HEK293 (cell line): ENCODE results near the gene HDGF.

Experiments
- EGR2 ChIP-seq: fragments of 450-650 bp; formaldehyde crosslinking; IDR thresholded peaks from 2 replicates; pipeline ENCODE4 v1.5.1; 2016; ENCODE audit warnings: low read depth, missing biosample characterization, missing genetic modification characterization
- GLIS1 ChIP-seq: fragments of 450-650 bp; formaldehyde crosslinking; IDR thresholded peaks from 2 replicates; pipeline ENCODE4 v1.5.1; 2016; ENCODE audit warnings: missing biosample characterization, missing genetic modification characterization
- KLF1 ChIP-seq: fragments of 450-650 bp; formaldehyde crosslinking; IDR thresholded peaks from 2 replicates; pipeline ENCODE4 v1.5.1; 2016; ENCODE audit warnings: missing biosample characterization, missing genetic modification characterization
- KLF10 ChIP-seq: fragments of 450-650 bp; IDR thresholded peaks from 2 replicates; pipeline ENCODE4 v1.5.1; 2018; ENCODE audit warnings: missing biosample characterization, mild to moderate bottlenecking, missing genetic modification characterization
- REPIN1 ChIP-seq: fragments of 450-650 bp; formaldehyde crosslinking; IDR thresholded peaks from 2 replicates; pipeline ENCODE4 v1.5.1; 2017; ENCODE audit warnings: missing biosample characterization, missing genetic modification characterization, low read depth
- ZBTB7A ChIP-seq: fragments of 450-650 bp; formaldehyde crosslinking; IDR thresholded peaks from 2 replicates; pipeline ENCODE4 v1.5.1; 2016; ENCODE audit warnings: low read depth, missing biosample characterization, missing genetic modification characterization
- ZFHX2 ChIP-seq: fragments of 450-650 bp; formaldehyde crosslinking; conservative IDR thresholded peaks from 2 replicates; pipeline ENCODE4 v1.5.1; 2016; ENCODE audit warnings: missing biosample characterization, missing genetic modification characterization
- ZNF24 ChIP-seq: fragments of 450-650 bp; formaldehyde crosslinking; IDR thresholded peaks from 2 replicates; pipeline ENCODE4 v1.5.1; 2016; ENCODE audit warnings: missing biosample characterization, missing genetic modification characterization
- ZNF394 ChIP-seq: fragments of 450-650 bp; formaldehyde crosslinking; IDR thresholded peaks from 2 replicates; pipeline ENCODE4 v1.5.1; 2016; ENCODE audit warnings: missing biosample characterization, missing genetic modification characterization, mild to moderate bottlenecking, moderate library complexity, borderline replicate concordance
- ZNF398 ChIP-seq: fragments of 450-650 bp; formaldehyde crosslinking; IDR thresholded peaks from 2 replicates; pipeline ENCODE4 v1.5.1; 2017; ENCODE audit warnings: missing biosample characterization, missing genetic modification characterization
- ZNF544 ChIP-seq: fragments of 450-650 bp; formaldehyde crosslinking; IDR thresholded peaks from 2 replicates; pipeline ENCODE4 v1.5.0; 2017; ENCODE audit warnings: missing biosample characterization, missing genetic modification characterization
- ZNF610 ChIP-seq: fragments of 450-650 bp; formaldehyde crosslinking; IDR thresholded peaks from 2 replicates; pipeline ENCODE4 v1.5.1; 2016; ENCODE audit warnings: missing biosample characterization, missing genetic modification characterization, borderline replicate concordance
- ZNF624 ChIP-seq: fragments of 450-650 bp; formaldehyde crosslinking; IDR thresholded peaks from 2 replicates; pipeline ENCODE4 v1.5.1; 2017; ENCODE audit warnings: missing biosample characterization, missing genetic modification characterization
- ZNF660 ChIP-seq: fragments of 450-650 bp; IDR thresholded peaks from 2 replicates; pipeline ENCODE4 v1.5.1; 2018; ENCODE audit warnings: missing biosample characterization, mild to moderate bottlenecking, missing genetic modification characterization
- ZNF677 ChIP-seq: fragments of 450-650 bp; IDR thresholded peaks from 2 replicates; pipeline ENCODE4 v1.5.0; 2018; ENCODE audit warnings: missing biosample characterization, mild to moderate bottlenecking, missing genetic modification characterization, moderate library complexity
- ZNF843 ChIP-seq: fragments of 450-650 bp; formaldehyde crosslinking; IDR thresholded peaks from 2 replicates; pipeline ENCODE4 v1.5.1; 2016; ENCODE audit warnings: missing biosample characterization, missing genetic modification characterization
- ZSCAN23 ChIP-seq: fragments of 450-650 bp; formaldehyde crosslinking; IDR thresholded peaks from 2 replicates; pipeline ENCODE4 v1.5.1; 2016; ENCODE audit warnings: missing biosample characterization, missing genetic modification characterization
- TF ChIP-seq, protein P1 (sequence below): fragments of 450-650 bp; formaldehyde crosslinking; IDR thresholded peaks from 2 replicates; pipeline ENCODE4 v1.5.1; 2016; ENCODE audit warnings: missing biosample characterization, missing genetic modification characterization
- TF ChIP-seq, protein P2 (sequence below): fragments of 450-650 bp; formaldehyde crosslinking; conservative IDR thresholded peaks from 2 replicates; pipeline ENCODE4 v1.5.1; 2016; ENCODE audit warnings: low read depth, missing biosample characterization, missing genetic modification characterization
- TF ChIP-seq, protein P3 (sequence below): fragments of 450-650 bp; formaldehyde crosslinking; optimal IDR thresholded peaks from 2 replicates; pipeline ENCODE3; 2016; ENCODE audit warnings: missing biosample characterization, mild to moderate bottlenecking, missing genetic modification characterization
- TF ChIP-seq, protein P4 (sequence below): fragments of 450-650 bp; formaldehyde crosslinking; IDR thresholded peaks from 2 replicates; pipeline ENCODE4 v1.5.1; 2016; ENCODE audit warnings: missing biosample characterization, missing genetic modification characterization
- TF ChIP-seq, protein P5 (sequence below): fragments of 450-650 bp; formaldehyde crosslinking; IDR thresholded peaks from 2 replicates; pipeline ENCODE4 v1.5.1; 2016; ENCODE audit warnings: missing biosample characterization, missing genetic modification characterization
- TF ChIP-seq, protein P6 (sequence below): fragments of 450-650 bp; formaldehyde crosslinking; IDR thresholded peaks from 2 replicates; pipeline ENCODE4 v1.5.1; 2016; ENCODE audit warnings: missing biosample characterization, missing genetic modification characterization

Gene HDGF

DNA sequence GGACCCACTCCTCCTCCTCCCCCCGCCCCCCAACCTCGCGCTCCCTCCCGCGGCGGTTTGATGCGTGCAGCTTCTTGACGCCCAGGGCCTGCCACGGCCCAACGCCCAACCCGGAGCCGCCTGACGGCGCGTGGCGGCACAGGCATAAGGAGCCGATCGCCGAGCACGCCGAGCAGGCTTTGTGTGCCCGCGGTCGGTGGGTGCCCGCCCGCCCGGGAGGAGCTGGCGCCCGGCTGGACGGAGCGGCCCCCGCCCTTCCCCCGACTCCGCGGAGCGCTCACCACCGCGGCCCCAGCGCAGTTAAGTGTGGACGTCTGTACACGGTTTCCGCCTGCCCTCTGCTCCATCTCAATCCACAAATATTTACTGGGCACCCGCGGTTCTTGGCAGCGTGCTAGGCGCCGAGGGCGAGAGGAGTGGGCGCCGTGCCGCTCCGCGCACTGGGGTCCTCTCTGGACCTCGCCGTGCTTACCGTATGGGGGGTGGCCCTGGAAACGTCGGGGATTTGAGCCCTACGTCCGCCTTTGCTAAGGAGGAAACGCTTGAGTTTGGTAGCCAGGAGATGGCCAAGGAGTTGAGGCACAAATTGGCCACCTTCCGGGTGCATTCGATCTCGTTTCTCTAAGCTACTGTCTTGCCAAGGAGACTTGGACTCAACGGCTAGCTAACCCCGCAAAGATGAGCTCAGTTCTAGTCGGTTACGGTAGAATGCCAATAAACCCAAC lies 444 bp upstream of the HDGF start (continued):
- TF ChIP-seq, protein P1, sequence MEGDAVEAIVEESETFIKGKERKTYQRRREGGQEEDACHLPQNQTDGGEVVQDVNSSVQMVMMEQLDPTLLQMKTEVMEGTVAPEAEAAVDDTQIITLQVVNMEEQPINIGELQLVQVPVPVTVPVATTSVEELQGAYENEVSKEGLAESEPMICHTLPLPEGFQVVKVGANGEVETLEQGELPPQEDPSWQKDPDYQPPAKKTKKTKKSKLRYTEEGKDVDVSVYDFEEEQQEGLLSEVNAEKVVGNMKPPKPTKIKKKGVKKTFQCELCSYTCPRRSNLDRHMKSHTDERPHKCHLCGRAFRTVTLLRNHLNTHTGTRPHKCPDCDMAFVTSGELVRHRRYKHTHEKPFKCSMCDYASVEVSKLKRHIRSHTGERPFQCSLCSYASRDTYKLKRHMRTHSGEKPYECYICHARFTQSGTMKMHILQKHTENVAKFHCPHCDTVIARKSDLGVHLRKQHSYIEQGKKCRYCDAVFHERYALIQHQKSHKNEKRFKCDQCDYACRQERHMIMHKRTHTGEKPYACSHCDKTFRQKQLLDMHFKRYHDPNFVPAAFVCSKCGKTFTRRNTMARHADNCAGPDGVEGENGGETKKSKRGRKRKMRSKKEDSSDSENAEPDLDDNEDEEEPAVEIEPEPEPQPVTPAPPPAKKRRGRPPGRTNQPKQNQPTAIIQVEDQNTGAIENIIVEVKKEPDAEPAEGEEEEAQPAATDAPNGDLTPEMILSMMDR (tag by site-specific recombination): peak; percentile 17; the same call in 1 of the 2 replicates
- TF ChIP-seq ZNF394 (tag by site-specific recombination) (peak; percentile 44; the same call in 1 of the 2 replicates), ZNF677 (tag by site-specific recombination) (no peak), ZSCAN23 (tag by site-specific recombination) (no peak), ZNF24 (tag by site-specific recombination) (0 out of 2 replicates have a peak, but pooled peaks have one; percentile 46), ZFHX2 (tag by site-specific recombination) (peak; percentile 79), ZNF398 (peak; percentile 90), ZNF624 (tag by site-specific recombination) (no peak), EGR2 (peak; percentile 81), ZBTB7A (peak; percentile 38; the same call in 1 of the 2 replicates), KLF1 (tag by site-specific recombination) (peak; percentile 83), ZNF843 (tag by site-specific recombination) (0 out of 2 replicates have a peak, but pooled peaks have one; percentile 21), ZNF610 (tag by site-specific recombination) (peak; percentile 78; the same call in 1 of the 2 replicates), GLIS1 (tag by site-specific recombination) (peak; percentile 88), REPIN1 (no peak), KLF10 (tag by site-specific recombination) (peak; percentile 63; the same call in 1 of the 2 replicates), ZNF660 (peak; percentile 89), ZNF544 (tag by site-specific recombination) (no peak)
- TF ChIP-seq, protein P2, sequence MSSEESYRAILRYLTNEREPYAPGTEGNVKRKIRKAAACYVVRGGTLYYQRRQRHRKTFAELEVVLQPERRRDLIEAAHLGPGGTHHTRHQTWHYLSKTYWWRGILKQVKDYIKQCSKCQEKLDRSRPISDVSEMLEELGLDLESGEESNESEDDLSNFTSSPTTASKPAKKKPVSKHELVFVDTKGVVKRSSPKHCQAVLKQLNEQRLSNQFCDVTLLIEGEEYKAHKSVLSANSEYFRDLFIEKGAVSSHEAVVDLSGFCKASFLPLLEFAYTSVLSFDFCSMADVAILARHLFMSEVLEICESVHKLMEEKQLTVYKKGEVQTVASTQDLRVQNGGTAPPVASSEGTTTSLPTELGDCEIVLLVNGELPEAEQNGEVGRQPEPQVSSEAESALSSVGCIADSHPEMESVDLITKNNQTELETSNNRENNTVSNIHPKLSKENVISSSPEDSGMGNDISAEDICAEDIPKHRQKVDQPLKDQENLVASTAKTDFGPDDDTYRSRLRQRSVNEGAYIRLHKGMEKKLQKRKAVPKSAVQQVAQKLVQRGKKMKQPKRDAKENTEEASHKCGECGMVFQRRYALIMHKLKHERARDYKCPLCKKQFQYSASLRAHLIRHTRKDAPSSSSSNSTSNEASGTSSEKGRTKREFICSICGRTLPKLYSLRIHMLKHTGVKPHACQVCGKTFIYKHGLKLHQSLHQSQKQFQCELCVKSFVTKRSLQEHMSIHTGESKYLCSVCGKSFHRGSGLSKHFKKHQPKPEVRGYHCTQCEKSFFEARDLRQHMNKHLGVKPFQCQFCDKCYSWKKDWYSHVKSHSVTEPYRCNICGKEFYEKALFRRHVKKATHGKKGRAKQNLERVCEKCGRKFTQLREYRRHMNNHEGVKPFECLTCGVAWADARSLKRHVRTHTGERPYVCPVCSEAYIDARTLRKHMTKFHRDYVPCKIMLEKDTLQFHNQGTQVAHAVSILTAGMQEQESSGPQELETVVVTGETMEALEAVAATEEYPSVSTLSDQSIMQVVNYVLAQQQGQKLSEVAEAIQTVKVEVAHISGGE (tag by site-specific recombination): peak; percentile 56; the same call in 1 of the 2 replicates
- TF ChIP-seq, protein P3, sequence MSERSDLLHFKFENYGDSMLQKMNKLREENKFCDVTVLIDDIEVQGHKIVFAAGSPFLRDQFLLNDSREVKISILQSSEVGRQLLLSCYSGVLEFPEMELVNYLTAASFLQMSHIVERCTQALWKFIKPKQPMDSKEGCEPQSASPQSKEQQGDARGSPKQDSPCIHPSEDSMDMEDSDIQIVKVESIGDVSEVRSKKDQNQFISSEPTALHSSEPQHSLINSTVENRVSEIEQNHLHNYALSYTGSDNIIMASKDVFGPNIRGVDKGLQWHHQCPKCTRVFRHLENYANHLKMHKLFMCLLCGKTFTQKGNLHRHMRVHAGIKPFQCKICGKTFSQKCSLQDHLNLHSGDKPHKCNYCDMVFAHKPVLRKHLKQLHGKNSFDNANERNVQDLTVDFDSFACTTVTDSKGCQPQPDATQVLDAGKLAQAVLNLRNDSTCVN (tag by site-specific recombination): peak; percentile 84
- TF ChIP-seq, protein P4, sequence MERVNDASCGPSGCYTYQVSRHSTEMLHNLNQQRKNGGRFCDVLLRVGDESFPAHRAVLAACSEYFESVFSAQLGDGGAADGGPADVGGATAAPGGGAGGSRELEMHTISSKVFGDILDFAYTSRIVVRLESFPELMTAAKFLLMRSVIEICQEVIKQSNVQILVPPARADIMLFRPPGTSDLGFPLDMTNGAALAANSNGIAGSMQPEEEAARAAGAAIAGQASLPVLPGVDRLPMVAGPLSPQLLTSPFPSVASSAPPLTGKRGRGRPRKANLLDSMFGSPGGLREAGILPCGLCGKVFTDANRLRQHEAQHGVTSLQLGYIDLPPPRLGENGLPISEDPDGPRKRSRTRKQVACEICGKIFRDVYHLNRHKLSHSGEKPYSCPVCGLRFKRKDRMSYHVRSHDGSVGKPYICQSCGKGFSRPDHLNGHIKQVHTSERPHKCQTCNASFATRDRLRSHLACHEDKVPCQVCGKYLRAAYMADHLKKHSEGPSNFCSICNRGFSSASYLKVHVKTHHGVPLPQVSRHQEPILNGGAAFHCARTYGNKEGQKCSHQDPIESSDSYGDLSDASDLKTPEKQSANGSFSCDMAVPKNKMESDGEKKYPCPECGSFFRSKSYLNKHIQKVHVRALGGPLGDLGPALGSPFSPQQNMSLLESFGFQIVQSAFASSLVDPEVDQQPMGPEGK (tag by site-specific recombination): peak; percentile 88
- TF ChIP-seq, protein P5, sequence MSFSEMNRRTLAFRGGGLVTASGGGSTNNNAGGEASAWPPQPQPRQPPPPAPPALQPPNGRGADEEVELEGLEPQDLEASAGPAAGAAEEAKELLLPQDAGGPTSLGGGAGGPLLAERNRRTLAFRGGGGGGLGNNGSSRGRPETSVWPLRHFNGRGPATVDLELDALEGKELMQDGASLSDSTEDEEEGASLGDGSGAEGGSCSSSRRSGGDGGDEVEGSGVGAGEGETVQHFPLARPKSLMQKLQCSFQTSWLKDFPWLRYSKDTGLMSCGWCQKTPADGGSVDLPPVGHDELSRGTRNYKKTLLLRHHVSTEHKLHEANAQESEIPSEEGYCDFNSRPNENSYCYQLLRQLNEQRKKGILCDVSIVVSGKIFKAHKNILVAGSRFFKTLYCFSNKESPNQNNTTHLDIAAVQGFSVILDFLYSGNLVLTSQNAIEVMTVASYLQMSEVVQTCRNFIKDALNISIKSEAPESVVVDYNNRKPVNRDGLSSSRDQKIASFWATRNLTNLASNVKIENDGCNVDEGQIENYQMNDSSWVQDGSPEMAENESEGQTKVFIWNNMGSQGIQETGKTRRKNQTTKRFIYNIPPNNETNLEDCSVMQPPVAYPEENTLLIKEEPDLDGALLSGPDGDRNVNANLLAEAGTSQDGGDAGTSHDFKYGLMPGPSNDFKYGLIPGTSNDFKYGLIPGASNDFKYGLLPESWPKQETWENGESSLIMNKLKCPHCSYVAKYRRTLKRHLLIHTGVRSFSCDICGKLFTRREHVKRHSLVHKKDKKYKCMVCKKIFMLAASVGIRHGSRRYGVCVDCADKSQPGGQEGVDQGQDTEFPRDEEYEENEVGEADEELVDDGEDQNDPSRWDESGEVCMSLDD (tag by site-specific recombination): peak; percentile 86
- TF ChIP-seq, protein P6, sequence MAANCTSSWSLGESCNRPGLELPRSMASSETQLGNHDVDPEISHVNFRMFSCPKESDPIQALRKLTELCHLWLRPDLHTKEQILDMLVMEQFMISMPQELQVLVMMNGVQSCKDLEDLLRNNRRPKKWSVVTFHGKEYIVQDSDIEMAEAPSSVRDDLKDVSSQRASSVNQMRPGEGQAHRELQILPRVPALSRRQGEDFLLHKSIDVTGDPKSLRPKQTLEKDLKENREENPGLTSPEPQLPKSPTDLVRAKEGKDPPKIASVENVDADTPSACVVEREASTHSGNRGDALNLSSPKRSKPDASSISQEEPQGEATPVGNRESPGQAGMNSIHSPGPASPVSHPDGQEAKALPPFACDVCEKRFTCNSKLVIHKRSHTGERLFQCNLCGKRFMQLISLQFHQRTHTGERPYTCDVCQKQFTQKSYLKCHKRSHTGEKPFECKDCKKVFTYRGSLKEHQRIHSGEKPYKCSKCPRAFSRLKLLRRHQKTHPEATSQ (tag by site-specific recombination): peak; percentile 70; the same call in 1 of the 2 replicates
